ENCODE data around the gene MED12L.

MED12L gene

DNA sequence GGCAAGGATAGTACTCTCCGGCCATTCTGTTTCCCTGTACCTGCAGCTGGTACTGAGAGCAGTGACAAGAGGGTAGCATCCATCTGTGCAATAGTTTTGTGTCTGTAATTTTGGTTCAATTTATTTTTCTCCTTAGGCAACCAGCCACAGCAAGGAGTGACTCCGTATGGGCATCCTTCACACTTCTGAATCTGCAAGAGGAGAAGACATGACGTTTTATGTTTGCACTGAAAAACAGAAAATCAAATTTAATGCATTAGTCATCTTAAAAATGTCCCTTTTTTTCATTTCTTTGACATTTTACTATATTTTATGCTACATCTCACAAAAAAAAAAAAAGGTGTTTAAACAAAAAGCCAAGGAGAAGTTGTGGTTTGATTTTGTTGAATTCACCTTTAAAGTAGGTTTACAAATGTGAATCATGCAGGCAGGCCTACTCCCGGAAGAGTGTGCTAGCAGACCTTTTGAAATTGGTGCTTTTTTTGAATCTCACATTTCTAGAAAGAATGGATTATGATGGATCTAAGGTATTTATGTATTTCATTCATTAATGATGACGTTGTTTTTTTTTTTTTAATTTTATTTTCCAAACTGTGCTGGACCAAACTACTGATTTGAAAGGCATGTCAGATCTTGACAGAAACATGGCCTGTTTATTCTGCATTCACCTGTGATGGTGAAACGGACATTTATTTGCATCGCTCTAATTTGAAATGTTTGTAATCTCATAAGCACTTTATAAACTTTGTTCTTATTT, 347.3 kb downstream of the MED12L start:
- DNase-seq, result peak in 1 of 2 experiments; percentile 11

DNA sequence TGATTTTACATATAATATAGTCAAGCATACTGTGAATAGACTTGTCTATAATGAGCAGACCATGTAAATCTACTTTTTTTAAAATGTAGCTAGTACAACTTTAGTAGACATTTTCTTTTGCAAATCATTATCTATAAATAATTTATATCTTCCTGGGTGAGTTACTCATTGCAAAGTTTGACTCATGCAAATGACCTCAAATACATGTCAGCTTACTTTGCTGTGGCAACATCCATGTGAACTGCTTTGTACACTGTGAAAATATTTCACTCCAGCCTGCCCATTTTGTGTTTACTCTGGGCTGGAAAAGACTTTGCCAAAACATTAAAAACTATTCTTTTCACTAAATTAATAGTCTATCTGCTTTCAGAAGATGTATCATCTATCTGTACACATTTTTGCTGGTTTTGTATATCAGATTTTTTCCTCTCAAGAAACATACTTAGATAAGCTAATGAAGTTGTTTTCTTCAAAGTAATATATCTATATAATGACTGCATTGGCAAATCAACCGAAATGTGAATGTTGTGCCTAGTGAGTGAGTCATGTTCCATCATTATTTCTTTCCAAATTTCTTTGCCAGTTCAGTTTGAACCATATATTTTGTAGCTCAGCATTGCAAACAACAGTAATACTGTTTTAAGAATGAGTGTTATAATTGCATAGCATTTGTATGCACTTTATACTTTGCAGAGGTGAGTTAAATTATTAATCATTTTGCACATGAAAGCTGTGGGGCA, 348.9 kb downstream of the MED12L start:
- DNase-seq, result no peak

DNA sequence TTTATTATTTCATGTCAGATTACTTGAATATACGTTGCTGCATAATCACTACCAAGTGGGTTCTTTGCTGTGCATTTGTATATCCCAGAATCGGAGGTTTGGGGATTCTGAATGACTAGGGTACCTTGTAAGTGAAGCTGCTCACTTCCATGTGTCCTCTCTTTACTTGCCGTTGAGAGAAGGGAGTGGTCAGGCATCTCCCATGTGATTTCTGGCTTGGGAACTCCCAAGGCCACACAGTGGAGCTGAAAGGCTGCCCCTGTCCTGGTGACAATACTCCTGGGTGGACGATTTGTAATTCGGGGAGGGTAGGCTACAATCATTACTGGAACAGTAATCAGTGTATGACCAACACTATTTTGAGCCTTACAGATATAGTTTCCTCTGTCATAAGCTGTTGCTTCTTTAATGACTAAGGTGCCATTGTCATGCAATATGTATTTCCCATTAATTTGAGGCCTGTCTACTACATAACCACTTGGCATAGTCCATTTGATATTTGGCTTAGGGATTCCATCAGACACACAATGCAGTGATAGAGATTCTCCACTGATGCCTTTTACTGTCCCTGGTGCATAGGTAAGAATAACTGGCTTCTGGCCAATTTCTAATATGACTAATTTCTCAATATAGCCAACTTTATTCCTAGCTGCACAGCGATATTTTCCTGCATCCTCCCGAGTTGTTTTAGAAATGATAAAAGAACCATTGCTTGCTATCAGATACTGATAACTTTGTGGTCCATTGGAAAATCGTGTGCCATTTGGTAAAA, 351.4 kb downstream of the MED12L start:
- DNase-seq, result peak in 1 of 2 experiments; percentile 4

DNA sequence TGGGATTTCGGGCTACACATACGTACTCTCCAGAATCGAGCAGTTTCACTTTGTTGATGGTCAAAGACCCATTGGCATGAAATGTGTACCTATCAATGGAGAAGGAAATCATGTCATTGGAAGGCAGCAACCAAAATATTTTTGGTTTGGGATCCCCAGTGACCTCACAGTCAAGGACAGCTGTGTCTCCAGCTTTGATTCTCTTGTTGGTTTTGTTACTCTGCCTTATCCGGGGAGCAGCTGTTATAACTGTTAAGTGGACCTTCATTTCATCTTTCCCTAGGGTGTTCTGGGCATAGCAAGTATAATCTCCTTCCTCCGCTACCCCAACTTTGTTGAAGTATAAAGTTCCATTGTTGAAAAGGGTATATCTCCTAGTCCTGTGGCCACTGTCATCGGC, 352.4 kb downstream of the MED12L start:
- DNase-seq, result peak in 1 of 2 experiments; percentile 34

DNA sequence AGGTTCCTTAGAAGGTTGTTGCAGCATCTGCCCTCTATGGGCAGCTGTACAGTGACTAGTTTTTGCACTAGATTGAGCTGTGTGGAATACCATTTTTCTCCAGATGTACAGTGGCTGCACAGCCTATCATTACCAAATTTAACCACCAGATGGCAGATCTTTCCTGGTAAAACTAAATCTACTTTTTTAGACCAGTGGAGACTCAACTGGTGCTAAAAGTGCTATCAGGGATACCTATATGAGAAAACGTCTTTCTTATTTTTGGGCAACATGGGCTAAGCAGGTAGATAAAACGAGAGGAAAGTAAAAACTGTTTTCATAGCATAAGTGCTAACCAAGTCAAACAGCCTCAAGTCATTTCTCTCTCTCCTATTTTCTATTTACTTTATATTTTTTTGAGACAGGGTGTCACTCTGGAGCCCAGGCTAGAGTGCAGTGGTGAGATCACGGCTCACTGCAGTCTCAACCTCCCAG, 354.2 kb downstream of the MED12L start:
- peak; percentile 47 to 85 for DNase-seq

DNA sequence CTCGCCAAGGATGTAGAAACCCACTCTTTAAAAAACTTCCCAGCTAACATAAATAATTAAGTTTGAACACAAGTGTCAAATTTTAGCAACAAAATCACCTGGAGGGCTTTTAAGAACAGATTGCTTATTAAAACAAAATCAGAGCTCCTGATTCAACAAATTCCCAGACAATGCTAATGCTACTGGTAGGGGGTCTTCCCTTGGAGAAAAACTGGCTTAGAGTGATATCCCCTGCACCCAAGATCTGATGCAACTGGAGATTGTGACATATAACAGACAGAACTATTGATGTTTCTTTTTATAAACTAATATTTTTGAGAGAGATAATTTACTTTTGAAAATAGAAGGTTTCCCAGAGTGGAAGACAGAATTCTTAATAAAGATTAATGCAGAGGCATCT, 355.5 kb downstream of the MED12L start:
- DNase-seq, result no peak

DNA sequence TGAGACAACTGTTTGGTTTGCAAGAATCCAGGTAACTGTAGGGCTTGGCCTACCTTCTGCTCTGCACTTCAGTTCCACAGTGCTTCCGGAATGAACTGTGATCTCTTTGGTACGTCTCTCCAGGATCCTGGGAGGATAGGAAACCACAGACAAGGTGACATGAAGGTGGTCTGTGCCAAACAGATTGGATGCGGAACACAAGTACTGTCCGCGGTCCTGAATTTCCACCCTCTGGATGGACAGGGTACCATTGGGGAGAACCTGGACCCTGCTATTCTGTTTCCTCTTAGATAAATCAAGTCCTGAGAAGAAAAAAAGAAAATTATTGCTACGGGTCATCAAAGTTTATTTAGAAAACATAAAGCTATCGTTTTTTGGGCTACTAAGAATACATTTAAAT, 358.1 kb downstream of the MED12L start:
- DNase-seq, result no peak

DNA sequence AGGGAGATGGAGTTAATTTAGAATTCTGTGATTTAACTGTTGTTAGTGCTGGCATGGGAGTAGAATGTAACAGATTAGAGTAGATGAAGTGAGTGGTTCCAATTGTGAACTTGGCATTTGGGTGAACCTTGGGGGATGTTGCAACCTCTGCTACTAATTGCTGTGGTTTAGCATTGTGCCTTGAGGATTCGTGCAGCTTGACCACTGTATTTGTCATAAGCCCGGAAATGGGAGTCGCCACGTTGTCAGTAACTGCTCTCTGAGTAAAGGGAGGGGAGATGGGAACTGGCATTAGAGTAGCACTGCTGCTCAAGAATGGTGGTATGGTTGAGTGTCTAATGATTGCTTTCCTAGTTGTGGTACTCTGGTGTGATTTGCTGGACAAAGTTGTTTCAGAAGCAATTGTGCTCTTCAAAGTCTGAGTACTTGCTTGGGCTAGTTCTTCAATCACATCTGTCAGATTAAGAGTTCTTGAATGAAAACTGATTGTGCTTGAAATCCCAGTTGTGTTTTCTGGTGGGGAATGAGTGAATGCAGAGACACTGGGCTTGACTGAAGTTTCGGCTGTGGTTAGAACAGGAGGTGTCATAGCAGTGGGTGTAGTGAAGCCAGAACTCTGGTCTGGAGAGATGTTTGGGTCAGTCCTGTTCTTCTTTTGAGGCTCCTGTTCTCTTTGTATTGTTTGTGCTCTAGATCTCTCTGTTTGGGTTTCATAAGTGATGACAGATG, 360.0 kb downstream of the MED12L start:
- DNase-seq, result no peak

DNA sequence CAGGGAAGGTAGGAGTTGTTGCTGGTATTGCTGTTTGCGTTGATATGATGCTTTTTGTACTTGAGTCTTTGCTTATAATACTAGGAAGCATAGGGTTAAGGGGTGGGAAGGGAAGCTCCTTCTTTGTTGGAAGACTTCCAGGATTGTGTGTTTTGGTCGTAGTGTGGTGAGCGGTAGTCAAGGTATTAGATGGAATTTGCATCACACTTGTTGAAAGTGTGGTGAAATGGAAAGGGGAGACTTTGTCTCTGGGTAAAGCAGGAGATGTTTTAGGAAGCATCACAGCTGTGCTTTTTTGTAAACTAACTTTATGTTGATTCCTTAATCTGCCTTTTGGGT, 360.5 kb downstream of the MED12L start:
- DNase-seq, result no peak

DNA sequence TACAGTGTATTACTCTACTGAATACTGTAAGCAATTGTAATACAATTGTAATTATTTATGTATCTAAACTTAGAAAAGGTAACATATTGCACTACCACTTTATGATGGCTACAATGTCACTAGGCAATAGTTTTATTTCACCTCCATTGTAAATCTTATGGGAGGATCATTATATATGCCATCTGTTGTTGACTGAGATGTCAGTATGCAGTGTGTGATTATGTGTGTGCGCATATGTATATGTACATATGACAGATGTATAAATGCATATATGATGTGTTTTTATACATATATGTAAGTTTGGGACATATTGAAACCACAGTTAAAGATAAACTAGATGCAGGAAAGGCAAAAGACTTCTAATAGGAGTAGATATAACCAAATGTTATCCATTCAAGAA, 366.9 kb downstream of the MED12L start:
- peak in 1 of 2 experiments; percentile 16 for DNase-seq

DNA sequence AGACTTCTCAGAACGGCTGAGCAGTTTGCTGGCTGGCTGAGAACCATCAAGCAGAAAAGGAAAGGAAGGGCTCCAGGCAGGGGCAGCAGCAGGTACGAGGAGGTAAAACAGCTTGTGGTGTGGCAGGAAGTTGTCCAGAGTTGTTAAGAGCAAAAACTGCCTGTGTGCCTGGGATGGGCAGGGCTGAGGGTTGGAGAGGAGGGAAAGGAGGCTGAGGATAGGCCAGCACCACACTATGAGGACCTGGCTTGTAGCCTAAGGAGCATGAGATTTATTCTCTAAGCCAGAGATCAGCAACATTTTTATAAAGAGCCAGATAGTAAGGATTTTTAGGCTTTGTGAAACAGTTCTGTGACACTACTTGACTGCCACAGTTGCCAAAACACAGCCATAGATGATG, 367.4 kb downstream of the MED12L start:
- DNase-seq, result no peak

DNA sequence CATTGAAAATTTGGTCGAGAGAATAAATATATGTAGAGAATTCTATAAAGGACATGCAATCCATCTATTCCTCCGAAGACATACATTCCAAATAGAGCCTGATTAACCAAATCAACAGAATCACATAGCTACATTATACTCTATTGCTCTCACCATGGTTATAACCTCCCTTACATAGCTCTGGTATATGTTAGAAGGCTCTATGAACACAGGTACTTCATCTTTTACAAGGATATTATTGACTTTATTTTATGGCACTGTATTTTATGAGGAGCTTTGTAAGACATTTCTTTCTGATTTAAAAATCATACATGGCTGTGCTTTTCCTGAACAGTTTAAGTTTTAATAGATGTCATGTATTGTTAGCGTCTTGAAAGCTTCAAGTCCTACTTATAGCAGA, 370.6 kb downstream of the MED12L start:
- no peak for DNase-seq

DNA sequence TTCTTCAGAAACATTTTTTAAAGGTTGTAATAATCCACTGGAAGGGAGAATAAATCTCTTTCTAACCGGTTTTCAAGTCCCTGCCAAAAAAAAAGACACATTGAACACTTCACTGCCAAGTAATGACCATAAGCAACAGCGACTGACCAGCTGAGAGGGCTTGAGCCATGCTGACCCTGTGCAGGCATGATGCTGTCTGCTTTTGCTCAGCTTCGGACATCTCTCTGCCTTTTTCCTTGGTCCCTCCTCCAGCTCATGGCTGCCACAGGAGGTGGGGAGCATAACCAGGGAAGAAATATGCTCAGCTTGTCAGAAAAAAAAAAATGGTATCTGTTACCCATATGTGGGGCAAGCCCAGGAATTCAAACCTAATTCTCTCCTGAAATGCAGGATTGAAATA, 373.9 kb downstream of the MED12L start:
- no peak for DNase-seq

DNA sequence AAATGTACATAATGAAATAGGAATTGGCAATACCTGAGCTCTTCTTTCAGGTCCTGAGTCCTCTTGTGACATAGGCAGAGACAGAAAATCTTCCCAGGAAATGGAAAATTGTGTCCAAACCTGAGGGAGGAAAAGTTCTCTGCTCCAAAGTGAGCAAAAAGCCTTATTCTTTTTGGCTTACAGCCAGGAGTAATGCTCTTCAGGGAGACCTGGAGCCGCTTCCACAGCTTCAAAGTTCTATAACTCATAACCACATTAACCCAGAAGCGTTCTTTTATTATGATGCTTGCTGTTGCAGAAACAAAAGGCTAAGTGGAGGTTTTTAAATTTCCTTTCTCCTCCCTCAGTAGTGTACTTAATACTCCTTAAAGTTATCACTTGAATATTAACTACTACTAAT, 374.8 kb downstream of the MED12L start:
- peak in 1 of 2 experiments; percentile 22 for DNase-seq

DNA sequence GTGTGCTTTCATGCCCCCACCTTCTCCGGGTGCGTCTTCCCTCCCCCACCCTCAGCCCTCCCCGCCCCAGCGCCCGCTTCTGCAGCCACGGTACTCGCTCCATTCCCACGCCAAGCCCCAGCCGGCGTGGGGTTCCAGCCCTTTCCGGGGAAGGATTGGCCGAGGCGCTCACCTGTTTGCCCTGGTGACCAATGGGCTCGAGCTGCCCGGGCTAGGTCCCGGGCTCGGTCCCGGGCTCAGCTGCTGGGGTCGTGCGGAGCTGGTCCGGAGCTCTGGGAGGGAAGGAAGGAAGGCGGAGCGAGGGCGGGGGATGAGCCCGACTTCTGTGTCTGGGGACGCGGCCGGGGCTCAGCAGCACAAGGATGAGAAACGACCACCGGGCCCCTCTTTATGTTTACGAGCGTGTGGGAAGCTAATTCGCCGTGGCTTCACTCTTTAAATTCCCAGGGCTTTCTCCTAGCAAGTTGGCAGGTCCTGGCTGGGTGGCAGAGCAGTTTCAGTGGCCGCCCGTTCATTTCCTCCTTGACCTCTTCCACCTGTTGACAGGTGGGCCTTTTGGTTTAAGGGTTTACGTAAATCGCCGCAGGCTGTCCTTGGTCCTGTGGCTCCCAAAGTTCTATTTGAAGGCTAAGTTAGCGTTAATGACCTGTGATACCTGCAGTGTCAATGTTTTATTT, 375.4 kb downstream of the MED12L start, which contains the start of gene IGSF10:
Gene IGSF10 (minus strand): TSS at position 288 of the 677 bp plus-strand sequence. CDS start 2,352 bp downstream, outside the sequence.
- DNase-seq, result peak in 1 of 2 experiments; percentile 48

DNA sequence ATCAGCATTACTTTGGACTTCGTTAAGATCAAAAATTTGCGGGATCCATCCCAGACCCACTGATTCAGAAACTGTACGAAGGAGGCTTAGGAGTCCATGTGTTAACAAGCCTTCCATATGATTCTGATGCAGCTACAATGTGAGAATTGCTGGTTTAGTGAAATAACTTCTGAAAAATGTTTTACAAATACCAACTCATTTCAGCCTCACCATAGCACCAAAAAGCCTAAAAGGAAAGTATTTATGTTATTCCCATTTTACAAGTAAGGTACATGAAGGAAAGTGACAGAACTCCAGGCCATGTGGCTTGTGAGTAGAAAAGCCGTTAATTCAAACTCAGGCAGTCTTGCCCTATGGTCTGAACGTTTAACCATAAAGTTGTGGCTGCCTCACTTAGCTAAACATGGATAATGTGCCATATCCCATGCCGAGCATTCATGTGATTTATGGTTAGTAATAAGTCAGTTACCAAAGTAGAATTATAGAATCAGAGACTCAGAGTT, 376.9 kb downstream of the MED12L start:
- DNase-seq, result no peak

DNA sequence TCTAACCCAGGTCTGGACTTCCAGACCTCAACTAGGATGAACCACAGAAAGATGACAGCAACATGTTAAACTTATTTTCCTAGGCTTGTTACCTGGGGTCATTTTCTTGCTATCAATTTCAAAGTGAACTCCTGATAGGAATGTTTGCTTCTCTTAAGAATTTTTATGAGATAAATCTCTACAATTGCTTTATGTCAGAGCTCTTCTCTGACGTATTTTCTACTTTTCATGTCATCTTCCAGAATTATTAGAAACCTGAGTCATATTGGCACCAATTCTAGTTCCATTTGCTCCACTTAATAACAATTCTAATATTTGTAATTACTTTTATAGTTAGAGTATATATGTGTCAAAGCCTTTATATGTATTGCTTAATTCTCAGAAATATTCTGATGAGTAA, 377.5 kb downstream of the MED12L start:
- DNase-seq, result no peak

DNA sequence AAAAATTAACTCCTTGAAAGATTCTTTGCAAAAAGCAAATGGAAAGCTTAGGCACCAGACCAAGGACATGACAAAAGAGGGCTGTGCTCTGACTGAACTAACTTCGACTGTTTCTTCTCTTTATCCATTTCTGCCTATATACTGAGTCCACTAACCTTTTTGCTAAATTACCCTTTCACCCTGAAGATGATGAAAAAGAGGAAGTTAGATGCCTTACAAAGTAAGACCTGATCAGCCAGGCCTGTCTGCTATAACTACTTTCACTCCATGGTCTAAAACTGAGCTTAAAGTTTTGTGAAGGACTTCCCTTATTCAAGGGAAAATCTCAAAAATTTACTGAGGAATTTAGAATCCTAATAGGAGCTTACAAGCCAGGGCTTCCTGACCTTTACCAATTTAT, 381.6 kb downstream of the MED12L start:
- DNase-seq, result no peak

DNA sequence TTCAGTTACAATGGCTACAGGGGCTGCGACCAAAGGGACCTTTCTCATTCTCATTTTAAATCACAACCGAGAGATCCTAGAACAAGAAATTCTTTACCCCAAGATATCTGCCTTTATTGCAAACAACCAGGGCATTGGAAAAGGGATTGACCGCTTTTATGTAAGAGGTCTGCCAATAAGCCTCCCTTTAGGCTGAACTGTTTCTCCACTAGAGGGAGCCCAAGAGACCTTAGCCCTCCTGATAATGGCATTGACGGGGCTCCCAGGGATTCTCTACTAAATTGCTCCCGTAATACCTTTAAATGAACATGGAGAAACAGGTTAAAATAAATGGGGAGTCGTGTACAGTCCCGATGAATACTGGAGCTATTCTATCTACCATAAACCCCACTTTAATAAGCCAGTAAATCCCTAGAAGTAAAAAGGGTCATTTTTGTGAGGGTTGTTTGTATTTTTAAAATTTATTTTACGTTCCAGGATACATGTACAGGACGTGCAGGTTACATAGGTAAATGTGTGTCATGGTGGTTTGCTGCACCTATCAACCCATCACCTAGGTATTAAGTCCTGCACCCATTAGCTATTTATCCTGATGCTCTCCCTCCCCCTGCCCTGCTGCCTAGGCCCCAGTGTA, 382.9 kb downstream of the MED12L start:
- peak; percentile 48 to 80 for DNase-seq

DNA sequence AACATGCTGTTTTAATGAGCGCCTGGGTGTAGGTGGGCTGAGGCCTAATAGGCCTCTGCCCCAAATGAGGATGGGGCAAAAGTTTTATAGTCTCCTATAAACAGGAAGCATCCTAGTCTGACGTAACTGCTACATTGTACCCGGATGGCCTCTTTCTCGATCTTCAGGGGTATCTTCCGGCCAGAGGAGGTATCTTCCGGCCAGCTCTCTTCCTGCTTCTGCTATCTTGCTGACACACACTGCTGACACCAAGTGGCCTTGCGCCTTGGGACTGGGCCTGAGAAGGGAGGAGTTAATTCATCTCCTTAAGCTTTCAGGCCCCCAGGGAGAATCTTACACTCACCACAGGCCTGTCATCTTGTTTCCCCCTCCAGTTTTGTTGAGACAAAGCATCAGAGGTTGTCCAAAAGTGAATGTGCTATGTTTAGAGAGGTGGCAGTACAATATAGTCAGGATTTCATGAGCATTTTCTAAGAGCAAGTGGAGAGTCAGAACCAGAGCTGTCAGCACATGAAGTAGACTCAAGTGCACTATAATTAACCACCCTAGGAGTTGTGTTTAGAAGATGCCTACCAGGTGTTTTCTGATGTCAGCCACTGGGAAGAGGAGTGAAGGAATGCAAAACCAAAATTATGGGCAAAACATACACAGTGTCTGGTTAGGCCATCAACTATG, 391.0 kb downstream of the MED12L start:
- DNase-seq, result peak in 1 of 2 experiments; percentile 29

Measured in NCI-H524 (cell line).